Lower lobe of right lung (tissue), 2 donors: ENCODE measurements around the gene CDKL4. TPM values are rescaled to one million over a fixed set of nuclear protein-coding genes. Genes with fewer than 3 reads are reported as not detected.
"Not testable (repeated sequence)": the region's sequence is repeated elsewhere in the genome, so short reads cannot be mapped to it uniquely, and the experiment has no call there.

ENCODE experiments used
- ATAC-seq, 2 donors: fragments of 200-7000 bp; cut with Tn5 transposase; one replicate each; pipeline ENCODE4 v1.9.1; 2020 to 2022; ENCODE audit warnings: mild to moderate bottlenecking in 2 of 2, moderate library complexity in 2 of 2
- DNase-seq: peaks from one replicate; pipeline ENCODE4 v3.0.0-alpha.2; 2020
- H3K27ac ChIP-seq: fragments of 200-600 bp; one replicate; pipeline ENCODE4 v1.8.0; 2022
- H3K27me3 ChIP-seq: fragments of 200-600 bp; one replicate; pipeline ENCODE4 v1.8.0; 2022; ENCODE audit warnings: low read depth
- H3K36me3 ChIP-seq: fragments of 200-600 bp; one replicate; pipeline ENCODE4 v1.8.0; 2022; ENCODE audit warnings: mild to moderate bottlenecking
- H3K4me1 ChIP-seq: fragments of 200-600 bp; one replicate; pipeline ENCODE4 v1.8.0; 2022
- H3K4me3 ChIP-seq: fragments of 200-600 bp; one replicate; pipeline ENCODE4 v1.8.0; 2022; ENCODE audit warnings: mild to moderate bottlenecking
- H3K9me3 ChIP-seq: fragments of 200-600 bp; one replicate; pipeline ENCODE4 v1.8.0; 2022
- CTCF ChIP-seq: fragments of 200-600 bp; IDR thresholded peaks from one replicate; pipeline ENCODE4 v1.8.0; 2022; ENCODE audit warnings: antibody characterized with exemption, mild to moderate bottlenecking
- intact Hi-C: fragments of 100-400 bp; cut with DNase I; formaldehyde crosslinking; loops from one replicate; pipeline ENCODE4 v1.11.0; 2022
- total RNA-seq: library from RNA; stranded (reverse); fragmentation: NEBNext Ultra II Directional; extraction: Animal tissue kit (Norgen Biotek cat#: 25700); gene quantifications from one replicate; pipeline ENCODE4 v1.2.1, GENCODE V29; 2021
- donor health status: DM: no; HTN: yes; CAD: no; lungs with severe emphysema.

Gene CDKL4
- total RNA-seq, 1 donor from 2014 or later = 1.7 TPM

- Histone ChIP-seq H3K27me3 (no peaks in the 10 kb centered on the region), H3K36me3 (no peaks in the 10 kb centered on the region), H3K9me3 (no peaks in the 10 kb centered on the region), H3K4me1 (no peaks in the 10 kb centered on the region), H3K4me3 (no peak overlapping the region), H3K27ac (no peak overlapping the region)
- no peak for ATAC-seq
- TF ChIP-seq CTCF = no peak
- intact Hi-C loops = no loop called here
- no peak for DNase-seq
These were observed 28.2 kb downstream of the CDKL4 start for GRCh38 chr2:39215545-39215944.

GRCh38 chr2:39213015-39213414 lies 30.8 kb downstream of the CDKL4 start:
- no peak for TF ChIP-seq CTCF
- no peaks in the 10 kb centered on the region for H3K9me3 ChIP-seq
- H3K36me3 ChIP-seq = no peaks in the 10 kb centered on the region
- ATAC-seq (no peak), DNase-seq (no peak)
- H3K4me3 ChIP-seq = no peak overlapping the region
- intact Hi-C loops = no loop called here
- no peak overlapping the region for H3K27ac ChIP-seq
- no peaks in the 10 kb centered on the region for H3K27me3 ChIP-seq
- no peaks in the 10 kb centered on the region for H3K4me1 ChIP-seq

GRCh38 chr2:39210846-39211245 lies 32.9 kb downstream of the CDKL4 start:
- no peak for TF ChIP-seq CTCF
- intact Hi-C loops = no loop called here
- no peak overlapping the region for H3K27ac ChIP-seq

GRCh38 chr2:39203382-39203781 lies 40.4 kb downstream of the CDKL4 start:
- Histone ChIP-seq H3K4me3 (no peak overlapping the region), H3K27me3 (no peaks in the 10 kb centered on the region), H3K27ac (no peak overlapping the region), H3K4me1 (no peaks in the 10 kb centered on the region), H3K9me3 (no peaks in the 10 kb centered on the region), H3K36me3 (no peaks in the 10 kb centered on the region)
- ATAC-seq = no peak
- DNase-seq = no peak
- TF ChIP-seq CTCF = no peak
- intact Hi-C loops = no loop called here

More at GRCh38 chr2:39210846-39211245, 32.9 kb downstream of the CDKL4 start:
- DNase-seq (no peak), ATAC-seq (no peak)
- Histone ChIP-seq H3K4me1 (no peaks in the 10 kb centered on the region), H3K27me3 (no peaks in the 10 kb centered on the region), H3K4me3 (no peak overlapping the region), H3K36me3 (no peaks in the 10 kb centered on the region), H3K9me3 (no peaks in the 10 kb centered on the region)

- Histone ChIP-seq H3K27ac (no peak overlapping the region), H3K4me1 (no peaks in the 10 kb centered on the region), H3K36me3 (no peaks in the 10 kb centered on the region), H3K27me3 (no peaks in the 10 kb centered on the region), H3K9me3 (no peaks in the 10 kb centered on the region), H3K4me3 (no peak overlapping the region)
- no peak for ATAC-seq
- TF ChIP-seq CTCF = no peak
- intact Hi-C loops = no loop called here
- DNase-seq = no peak
These were observed 41.0 kb downstream of the CDKL4 start for GRCh38 chr2:39202639-39203369.

GRCh38 chr2:39197003-39197402 lies 46.8 kb downstream of the CDKL4 start:
- H3K27me3 ChIP-seq, ATAC-seq, DNase-seq, H3K4me1 ChIP-seq, H3K36me3 ChIP-seq, H3K4me3 ChIP-seq, H3K27ac ChIP-seq, intact Hi-C loops, H3K9me3 ChIP-seq: not testable (repeated sequence)
